NCI-H1694 treated with DMSO at 0.1 percent for 48 hours (cell line): ENCODE measurements around the gene ATP8B2.
A peak's percentile ranks its signal among the peaks of the same experiment; 100 is the strongest.
"Not testable (repeated sequence)": the region's sequence is repeated elsewhere in the genome, so short reads cannot be mapped to it uniquely, and the experiment has no call there.

Experiments used
- DNase-seq: peaks from one replicate; lab custom pipeline; 2025; lab: John Stamatoyannopoulos, UW

Gene ATP8B2

DNA sequence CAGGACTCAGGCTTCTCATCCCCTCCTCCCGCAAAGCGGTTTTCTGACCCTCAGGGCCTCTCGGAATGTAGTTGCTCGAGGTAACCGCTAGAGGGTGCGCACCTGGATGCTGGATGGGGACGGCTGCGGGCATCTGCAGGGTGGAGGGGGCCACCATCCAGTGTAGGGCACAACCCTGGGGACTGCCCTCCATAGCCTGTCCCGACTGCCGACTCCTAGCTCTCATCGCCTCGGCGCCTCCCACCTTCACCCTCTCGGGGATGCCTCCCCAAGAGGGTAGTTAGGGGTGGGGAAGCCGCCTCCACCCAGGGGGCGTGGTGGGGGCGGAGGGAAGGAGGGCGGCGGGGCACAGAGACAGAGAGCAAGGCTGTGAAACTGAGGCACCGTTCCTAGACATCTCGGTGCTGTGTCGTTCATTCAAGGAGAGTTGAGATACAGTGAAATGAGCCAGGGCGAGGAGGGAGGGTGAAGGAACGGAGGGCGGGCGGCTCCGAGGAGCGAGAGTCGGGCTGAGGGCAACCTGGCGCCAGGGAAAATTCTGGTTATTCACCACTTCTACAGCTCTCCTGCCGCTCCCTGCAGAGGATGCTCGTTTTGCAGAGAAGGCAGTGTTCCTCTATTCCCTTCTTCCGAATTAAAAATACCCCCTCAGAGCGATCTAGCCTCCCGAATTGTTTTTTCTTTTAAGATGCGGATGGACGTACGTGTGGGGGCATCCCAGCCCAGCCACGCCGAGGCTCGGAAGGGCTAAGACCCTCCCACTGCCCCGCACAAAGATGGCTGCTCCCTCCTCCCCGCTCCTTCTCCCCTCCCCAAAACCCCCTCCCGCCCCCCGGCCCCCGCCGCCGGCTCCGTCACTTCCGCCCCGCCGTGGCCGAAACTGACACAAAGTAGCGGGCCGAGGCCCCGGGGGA lies at the start of gene ATP8B2:
Gene ATP8B2 (plus strand): TSS at position 857 of the 914 bp plus-strand sequence. CDS start 2,617 bp downstream, outside the sequence.
- DNase-seq = peak; percentile 86

GRCh38 chr1:154276797-154277196 lies 48.5 kb upstream of the ATP8B2 start:
- no peak for DNase-seq

- DNase-seq = not testable (repeated sequence)
Measured at GRCh38 chr1:154287591-154287990, 37.7 kb upstream of the ATP8B2 start.

DNA sequence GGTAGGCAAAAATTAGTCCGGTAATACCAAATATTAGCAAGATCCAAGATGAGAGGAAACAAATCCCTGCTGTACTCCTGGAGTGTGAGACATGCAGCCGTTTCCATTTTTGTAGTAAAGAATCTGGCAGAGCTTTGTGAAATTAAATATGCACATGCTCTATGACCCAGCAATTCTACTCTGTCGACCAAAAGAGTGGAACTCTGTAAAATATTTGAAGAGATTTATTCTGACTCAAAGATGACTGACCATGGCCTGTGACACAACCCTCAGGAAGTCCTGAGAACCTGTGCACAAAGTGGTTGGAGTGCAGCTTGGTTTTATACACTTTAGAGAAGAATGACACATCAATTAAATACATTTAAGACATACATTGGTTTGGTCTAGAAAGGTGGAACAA lies 36.7 kb upstream of the ATP8B2 start:
- DNase-seq = no peak

GRCh38 chr1:154290921-154291320 lies 34.4 kb upstream of the ATP8B2 start:
- DNase-seq = no peak

DNA sequence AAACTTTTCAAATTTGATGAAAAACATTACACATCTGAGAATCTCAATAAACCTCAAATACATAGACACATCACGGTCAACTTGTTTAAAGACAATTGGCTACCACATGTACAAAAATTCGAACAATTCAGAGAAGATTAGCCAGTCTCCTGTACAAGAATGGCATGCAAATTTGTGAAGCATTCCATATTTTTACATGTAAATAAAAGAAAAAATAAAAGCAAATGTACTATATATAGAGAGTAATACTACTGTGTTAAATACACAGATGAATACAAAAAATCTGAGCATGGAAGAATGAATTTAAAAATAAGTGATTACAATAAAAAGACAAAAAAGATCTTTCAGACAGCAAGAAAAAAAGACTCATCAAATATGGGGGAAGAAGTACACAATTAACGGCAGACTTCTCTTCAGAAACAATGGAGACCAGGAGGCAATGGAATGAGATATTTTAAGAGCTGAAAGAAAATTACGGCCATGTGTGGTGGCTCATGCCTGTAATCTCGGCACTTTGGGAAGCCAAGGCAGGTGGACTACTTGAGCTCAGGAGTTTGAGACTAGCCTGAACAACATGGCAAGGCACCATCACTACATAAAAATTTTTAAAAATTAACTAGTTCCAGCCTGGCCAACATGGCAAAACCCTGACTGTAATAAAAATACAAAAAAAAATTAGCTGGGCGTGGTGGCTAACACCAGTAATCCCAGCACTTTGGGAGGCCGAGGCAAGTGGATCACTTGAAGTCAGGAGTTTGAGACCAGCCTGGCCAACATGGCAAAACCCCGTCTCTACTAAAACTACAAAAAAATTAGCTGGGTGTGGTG lies 29.7 kb upstream of the ATP8B2 start:
- DNase-seq = peak; percentile 19

GRCh38 chr1:154301582-154301981 lies 23.7 kb upstream of the ATP8B2 start:
- no peak for DNase-seq

GRCh38 chr1:154304664-154305337 lies 20.5 kb upstream of the ATP8B2 start:
- DNase-seq = no peak

DNA sequence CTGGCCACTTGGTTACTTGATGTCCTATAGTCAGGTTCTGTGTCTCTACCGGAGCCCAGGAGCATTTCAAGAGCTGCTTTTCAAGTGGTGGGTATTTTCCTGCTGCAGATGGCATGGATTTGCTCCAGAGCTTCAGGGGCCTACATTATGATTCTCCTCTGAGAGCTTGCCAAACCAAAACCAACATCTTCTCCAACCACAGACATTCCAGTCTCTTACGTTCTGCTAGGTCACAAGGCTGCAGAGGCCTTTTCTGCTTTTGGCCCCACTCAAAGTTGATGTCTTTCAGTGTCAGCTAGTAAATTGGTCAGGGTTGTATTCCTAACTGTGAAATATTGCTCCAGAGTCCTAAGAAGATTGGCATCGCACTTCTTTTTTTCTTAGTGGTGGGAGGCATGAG lies 19.2 kb upstream of the ATP8B2 start:
- DNase-seq = no peak

DNA sequence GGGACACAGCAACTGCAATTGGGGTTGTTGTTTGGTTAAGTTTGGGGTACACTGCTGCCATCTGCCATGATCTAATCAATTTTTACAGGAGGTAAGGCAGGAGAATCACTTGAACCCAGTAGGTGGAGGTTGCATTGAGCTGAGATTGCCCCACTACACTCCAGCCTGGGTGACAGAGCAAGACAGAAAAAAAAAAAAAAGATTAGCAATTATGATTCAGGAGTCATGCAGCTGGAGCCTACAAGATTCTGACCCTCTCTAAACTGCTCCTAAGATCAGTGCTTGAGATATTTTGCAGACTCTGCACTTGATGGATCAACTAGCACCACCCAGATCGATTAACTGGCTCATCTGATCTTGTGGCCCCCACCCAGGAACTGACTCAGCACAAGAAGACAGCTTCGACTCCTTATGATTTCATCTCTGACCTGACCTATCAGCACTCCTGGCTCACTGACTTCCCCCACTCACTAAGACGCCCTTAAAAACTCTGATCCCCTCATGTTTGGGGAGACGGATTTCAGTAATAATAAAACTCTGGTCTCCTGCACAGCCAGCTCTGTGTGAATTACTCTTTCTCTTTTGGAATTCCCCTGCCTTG lies 17.6 kb upstream of the ATP8B2 start:
- not testable (repeated sequence) for DNase-seq

DNA sequence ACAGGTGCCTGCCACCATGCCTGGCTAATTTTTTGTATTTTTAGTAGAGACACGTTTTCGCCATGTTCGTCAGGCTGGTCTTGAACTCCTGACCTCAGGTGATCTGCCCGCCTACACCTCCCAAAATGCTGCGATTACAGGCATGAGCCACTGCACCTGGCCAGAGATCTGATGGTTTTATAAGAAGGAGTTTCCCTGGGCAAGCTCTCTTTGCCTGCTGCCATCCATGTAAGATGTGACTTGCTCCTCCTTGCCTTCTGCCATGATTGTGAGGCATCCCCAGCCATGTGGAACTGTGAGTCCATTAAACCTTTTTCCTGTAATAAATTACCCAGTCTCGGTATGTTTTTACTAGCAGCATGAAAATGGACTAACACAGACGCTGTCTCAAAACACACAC lies 16.2 kb upstream of the ATP8B2 start:
- DNase-seq = not testable (repeated sequence)

GRCh38 chr1:154312229-154313065 lies 12.9 kb upstream of the ATP8B2 start:
- DNase-seq = not testable (repeated sequence)

- DNase-seq = no peak
Measured at GRCh38 chr1:154313066-154313356, 12.3 kb upstream of the ATP8B2 start.

- DNase-seq = not testable (repeated sequence)
Measured at GRCh38 chr1:154314226-154314625, 11.1 kb upstream of the ATP8B2 start.

DNA sequence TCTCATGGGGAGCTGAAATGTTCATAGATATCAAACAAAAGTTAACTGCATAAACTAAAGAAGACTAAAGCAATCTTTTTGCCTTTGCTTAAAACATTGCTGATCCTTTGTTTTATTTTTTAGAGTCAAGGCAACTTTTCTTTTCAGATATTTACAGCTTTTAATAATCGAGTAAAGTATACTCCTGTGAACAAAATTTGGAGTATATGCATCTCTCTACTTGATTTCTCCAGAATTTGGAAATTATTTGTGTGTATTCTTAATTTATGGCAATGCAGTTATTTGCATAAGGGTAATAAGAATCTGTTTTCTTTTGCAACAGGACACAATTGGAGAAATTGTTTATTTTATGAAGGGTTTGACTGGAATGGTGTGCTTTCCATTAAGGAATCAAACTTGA lies 8.6 kb upstream of the ATP8B2 start:
- no peak for DNase-seq

GRCh38 chr1:154318386-154318785 lies 6.9 kb upstream of the ATP8B2 start:
- no peak for DNase-seq

DNA sequence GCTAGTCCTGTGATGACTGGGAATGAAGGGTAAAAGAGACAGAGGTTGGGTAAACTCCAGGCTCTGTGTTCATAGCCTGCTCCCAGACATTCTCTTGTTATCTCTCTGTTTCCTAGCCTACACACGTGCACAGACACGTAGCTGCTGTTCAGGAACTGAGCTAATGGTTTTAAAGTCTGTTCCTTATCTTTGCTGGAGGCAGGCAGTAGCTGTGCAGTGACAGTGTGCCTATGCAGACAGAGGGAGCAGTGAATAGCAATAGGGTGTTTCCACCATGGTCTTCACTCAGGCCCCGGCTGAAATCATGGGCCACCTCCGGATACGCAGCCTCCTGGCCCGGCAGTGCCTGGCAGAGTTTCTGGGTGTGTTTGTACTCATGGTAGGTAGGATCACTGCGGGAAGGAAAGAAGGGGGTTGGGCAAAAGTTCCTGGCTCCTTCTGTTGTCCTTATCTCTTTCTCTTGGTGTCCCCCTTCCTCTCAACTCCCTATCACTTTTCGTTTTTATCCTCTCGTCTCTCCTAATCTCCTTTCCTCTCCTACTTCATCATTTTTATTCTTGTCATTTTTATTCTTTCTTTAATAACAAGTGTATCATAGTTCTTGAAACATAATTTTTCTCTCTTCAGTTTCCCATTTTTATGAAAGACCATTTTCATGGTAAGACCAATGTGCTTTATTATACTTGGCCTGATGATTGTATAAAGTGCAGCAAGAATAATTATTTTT lies 4.3 kb upstream of the ATP8B2 start, which contains the start of gene AQP10:
Gene AQP10 (plus strand): TSS at position 212 of the 727 bp plus-strand sequence. CDS start 63 bp downstream, at position 275.
- DNase-seq = no peak

- not testable (repeated sequence) for DNase-seq
Measured at GRCh38 chr1:154321609-154321934, 3.8 kb upstream of the ATP8B2 start.

- DNase-seq = no peak
Measured at GRCh38 chr1:154323493-154323892, 1.8 kb upstream of the ATP8B2 start.

GRCh38 chr1:154324241-154324640 lies 1.1 kb upstream of the ATP8B2 start:
- DNase-seq = no peak
